SK-N-SH (cell line): ENCODE results near the gene PSTPIP2. TPM values are rescaled to one million over a fixed set of nuclear protein-coding genes. Genes with fewer than 3 reads are reported as not detected.
A peak's percentile ranks its signal among the peaks of the same experiment; 100 is the strongest.

Source experiments
- CTCF ChIA-PET: fragments of 300-600, 350-600 bp; formaldehyde crosslinking; extraction: SDS; loops from one replicate; lab custom pipeline; 2021; lab: Yijun Ruan, JAX
- POLR2A ChIA-PET: fragments of 350-600 bp; sonication (Branson Sonifier 250); formaldehyde crosslinking; extraction: SDS; loops from one replicate; lab custom pipeline; 2020; ENCODE audit warnings: antibody characterized with exemption, inconsistent platforms; lab: Yijun Ruan, JAX
- DNase-seq: peaks from one replicate; pipeline ENCODE4 v3.0.0; 2012
- H2AFZ ChIP-seq: fragments of 200-600 bp; sonication (generic); 2 replicates; pipeline ENCODE4 v1.8.1; 2016; ENCODE audit warnings: antibody characterized with exemption, mild to moderate bottlenecking, low read depth
- H3F3A ChIP-seq: fragments of 200-600 bp; sonication (generic); replicated peaks from 2 replicates; pipeline ENCODE3; 2016; ENCODE audit warnings: antibody characterized with exemption, mild to moderate bottlenecking; ENCODE audit not compliant: insufficient read depth
- H3K27ac ChIP-seq, 2 experiments: fragments of 200-500 bp in 1 of 2; fragments of 200-600 bp in 1 of 2; sonication (Bioruptor generic) in 1 of 2; sonication (generic), shearing (Covaris generic) in 1 of 2; 2 replicates each; pipeline versions ENCODE4 v1.5.1 to v1.6.1; 2014 to 2016; ENCODE audit warnings: low read depth in 2 of 2, inconsistent platforms in 1 of 2, low read length in 1 of 2, mild to moderate bottlenecking in 1 of 2, mixed read lengths in 1 of 2
- H3K27me3 ChIP-seq: fragments of 200-600 bp; sonication (generic), shearing (Covaris generic); 2 replicates; pipeline ENCODE4 v1.6.1; 2016; ENCODE audit warnings: mixed run types; ENCODE audit not compliant: insufficient read depth
- H3K36me3 ChIP-seq, 2 experiments: fragments of 200-500 bp in 1 of 2; fragments of 200-600 bp in 1 of 2; sonication (Bioruptor generic) in 1 of 2; sonication (generic) in 1 of 2; replicated peaks in 1 of 2; 2 replicates each; pipeline versions ENCODE3 to v1.5.1; 2014 to 2016; ENCODE audit warnings: low read length in 1 of 2, mild to moderate bottlenecking in 1 of 2; ENCODE audit not compliant: insufficient read depth in 2 of 2, control insufficient read depth in 1 of 2
- H3K4me1 ChIP-seq, 2 experiments: fragments of 200-500 bp in 1 of 2; fragments of 200-600 bp in 1 of 2; sonication (Bioruptor generic) in 1 of 2; sonication (generic), shearing (Covaris generic) in 1 of 2; 2 replicates each; pipeline versions ENCODE4 v1.5.1 to v1.6.1; 2014 to 2016; ENCODE audit warnings: low read depth in 1 of 2, low read length in 1 of 2, mixed run types in 1 of 2; ENCODE audit not compliant: insufficient read depth in 2 of 2, control insufficient read depth in 1 of 2
- H3K4me2 ChIP-seq: fragments of 200-600 bp; sonication (generic), shearing (Covaris generic); 2 replicates; pipeline ENCODE4 v1.6.1; 2017; ENCODE audit warnings: mixed run types
- H3K4me3 ChIP-seq, 2 experiments: fragments of 200-500 bp in 1 of 2; fragments of 200-600 bp in 1 of 2; sonication (Bioruptor generic) in 1 of 2; sonication (generic), shearing (Covaris generic) in 1 of 2; 2 replicates each; pipeline versions ENCODE4 v1.5.1 to v1.8.1; 2014 to 2016; ENCODE audit warnings: low read depth in 2 of 2, inconsistent platforms in 1 of 2, low read length in 1 of 2, mild to moderate bottlenecking in 1 of 2, mixed read lengths in 1 of 2, moderate library complexity in 1 of 2
- H3K79me2 ChIP-seq: fragments of 200-600 bp; sonication (generic); 2 replicates; pipeline ENCODE4 v1.8.1; 2017; ENCODE audit warnings: mild to moderate bottlenecking; ENCODE audit not compliant: insufficient read depth
- H3K9ac ChIP-seq: fragments of 200-600 bp; sonication (generic); 2 replicates; pipeline ENCODE4 v1.6.1; 2017; ENCODE audit warnings: mixed run types
- H3K9me2 ChIP-seq: fragments of 200-600 bp; sonication (generic); 2 replicates; pipeline ENCODE4 v1.6.1; 2017; ENCODE audit warnings: mixed run types
- H3K9me3 ChIP-seq: fragments of 200-600 bp; sonication (generic); 2 replicates; pipeline ENCODE4 v1.6.1; 2017; ENCODE audit warnings: mixed run types, mild to moderate bottlenecking, moderate library complexity
- H4K20me1 ChIP-seq: fragments of 200-600 bp; sonication (generic); 2 replicates; pipeline ENCODE4 v1.6.1; 2017; ENCODE audit warnings: mild to moderate bottlenecking, mixed run types; ENCODE audit not compliant: insufficient read depth
- CTCF ChIP-seq: fragments of 200-600 bp; sonication (generic); IDR thresholded peaks from 2 replicates; pipeline ENCODE4 v1.6.1; 2017; ENCODE audit warnings: antibody characterized with exemption, mild to moderate bottlenecking, moderate library complexity
- EP300 ChIP-seq, 2 experiments: IDR thresholded peaks; 2 replicates each; pipeline versions ENCODE4 v1.4.0 to v1.6.1; 2012; ENCODE audit warnings: borderline replicate concordance in 1 of 2, low read depth in 1 of 2, low read length in 1 of 2
- FOSL2 ChIP-seq: IDR thresholded peaks from 2 replicates; pipeline ENCODE4 v1.4.0; 2012; ENCODE audit warnings: low read depth, mild to moderate bottlenecking, moderate library complexity, borderline replicate concordance
- GABPA ChIP-seq: IDR thresholded peaks from 2 replicates; pipeline ENCODE4 v1.4.0; 2012; ENCODE audit warnings: low read depth, mild to moderate bottlenecking
- MXI1 ChIP-seq: IDR thresholded peaks from 2 replicates; pipeline ENCODE4 v1.6.1; 2012; ENCODE audit warnings: mild to moderate bottlenecking, low read depth, low read length, improper control_type of control experiment
- NRF1 ChIP-seq: IDR thresholded peaks from 2 replicates; pipeline ENCODE4 v1.6.1; 2012; ENCODE audit warnings: low read depth, mild to moderate bottlenecking, low read length
- RAD21 ChIP-seq: IDR thresholded peaks from 2 replicates; pipeline ENCODE4 v1.6.1; 2012; ENCODE audit warnings: mild to moderate bottlenecking, low read length
- RFX5 ChIP-seq: IDR thresholded peaks from 2 replicates; pipeline ENCODE4 v1.6.1; 2012; ENCODE audit warnings: mild to moderate bottlenecking, improper control_type of control experiment, low read length
- SMC3 ChIP-seq: IDR thresholded peaks from 2 replicates; pipeline ENCODE4 v1.6.1; 2012; ENCODE audit warnings: low read depth, low read length, improper control_type of control experiment
- USF2 ChIP-seq: fragments of 150-350 bp; IDR thresholded peaks from 2 replicates; pipeline ENCODE4 v1.6.1; 2017; ENCODE audit warnings: antibody characterized with exemption, low read length, low read depth, borderline replicate concordance
- WGBS: methylation state at CpG from one replicate; pipeline ENCODE4 v1.1.6; 2017; ENCODE audit warnings: low lambda C conversion rate; 5-methylcytosine and 5-hydroxymethylcytosine counted together
- polyA plus RNA-seq, 3 experiments: library from polyadenylated mRNA; depleted of rRNA; stranded (reverse); fragments of >200 nt; gene quantifications; 2 replicates each; pipeline ENCODE4 v1.2.3, GENCODE V29; 2012

The PSTPIP2 gene
- polyA plus RNA-seq, 1 of the 3 experiments (the other 2 are of a cell fraction), result 9.5 TPM

- no peak overlapping the region for H3K9ac ChIP-seq
- H3K27ac ChIP-seq, result no peak overlapping the region
- ChIA-PET POLR2A (no interaction called here), CTCF (interaction anchor here (1.4 kb wide), 1 partner anchor 10 kb away, joined by 4 read pairs; no protein-coding TSS in a partner anchor)
- no peak overlapping the region for H3K4me2 ChIP-seq
- H2AFZ ChIP-seq, result no peak overlapping the region
- H3K79me2 ChIP-seq, result peaks cover 6% of the 10 kb centered on the region; the same call in 1 of the 2 replicates
- TF ChIP-seq GABPA (no peak), USF2 (no peak), EP300 (IDR thresholded peaks at IDR 0.05; ENCODE audit: borderline replicate concordance in 1 of 2, low read depth in 1 of 2, low read length in 1 of 2) (no peak)
- DNase-seq, result no peak
- H3K9me3 ChIP-seq, result no peaks in the 10 kb centered on the region
- H3K27me3 ChIP-seq, result no peaks in the 10 kb centered on the region
- H4K20me1 ChIP-seq, result no peaks in the 10 kb centered on the region
- peaks cover 31 to 65% of the 10 kb centered on the region in 2 experiments for H3K36me3 ChIP-seq
- H3K9me2 ChIP-seq, result no peaks in the 10 kb centered on the region
- no peak overlapping the region for H3K4me3 ChIP-seq
- peaks cover 21% of the 10 kb centered on the region for H3F3A ChIP-seq
- no peaks in the 10 kb centered on the region; a peak in 1 of 4 replicates for H3K4me1 ChIP-seq
These were observed 7.3 kb upstream of the PSTPIP2 start for GRCh38 chr18:46079336-46079735.

DNA sequence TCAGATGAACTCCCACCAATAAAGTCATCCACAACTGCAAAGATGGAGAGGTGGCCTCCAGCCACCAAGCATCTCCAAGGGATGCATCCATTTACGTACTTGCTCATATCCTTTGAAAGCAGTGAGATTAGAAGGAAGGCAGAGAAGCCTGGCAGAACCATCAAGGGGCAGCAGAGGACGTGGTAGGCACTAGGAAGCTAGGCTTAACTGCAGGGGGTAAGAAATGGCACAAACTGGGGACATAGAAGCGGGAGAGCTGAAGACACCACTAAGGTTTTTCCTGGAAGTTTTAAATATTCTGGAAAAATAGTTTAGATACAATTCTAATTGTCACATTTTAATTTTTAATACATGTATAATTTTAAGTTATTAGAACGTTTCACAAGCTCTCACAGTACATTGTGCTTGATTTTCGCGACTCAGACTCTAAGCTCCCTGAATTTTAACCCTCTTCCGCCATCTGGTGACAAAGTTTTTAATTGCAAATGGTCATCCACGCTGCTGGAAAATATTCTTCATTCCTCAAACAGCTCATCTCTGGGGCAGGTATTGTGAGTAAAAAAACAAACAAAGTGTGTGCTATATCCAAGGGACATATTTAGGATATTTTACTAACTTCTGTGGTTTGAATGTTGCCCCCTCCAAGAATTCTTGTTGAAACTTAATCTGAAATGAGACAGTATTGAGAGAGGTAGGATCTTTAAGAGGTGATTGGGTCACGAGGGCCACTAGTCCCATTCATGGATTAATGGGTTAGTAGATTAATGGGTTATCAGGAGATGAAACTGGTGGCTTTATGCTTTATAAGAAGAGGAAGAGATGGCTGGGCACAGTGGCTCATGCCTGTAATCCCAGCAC is 1.6 kb upstream of the PSTPIP2 start:
- no peak overlapping the region for H3K4me2 ChIP-seq
- no peaks in the 10 kb centered on the region for H4K20me1 ChIP-seq
- ChIA-PET CTCF (interaction anchor here (0.7 to 3.3 kb wide), 40 partner anchors 9 to 585 kb away, joined by 3 to 30 read pairs (median 4); partner anchors contain the start of gene ATP5F1A), POLR2A (interaction anchor here (1.1 kb wide), 1 partner anchor 408 kb away, joined by 3 read pairs; no protein-coding TSS in a partner anchor)
- peak; percentile 57 for DNase-seq
- 36% methylated on average over 8 of the region's 9 CpGs for WGBS
- no peak overlapping the region for H3K9ac ChIP-seq
- no peaks in the 10 kb centered on the region for H3K9me2 ChIP-seq
- peaks cover 9% of the 10 kb centered on the region; the same call in 1 of the 2 replicates for H3K79me2 ChIP-seq
- peaks cover 35% of the 10 kb centered on the region for H3F3A ChIP-seq
- H3K4me3 ChIP-seq, result no peak overlapping the region
- H3K9me3 ChIP-seq, result no peaks in the 10 kb centered on the region
- no peaks in the 10 kb centered on the region for H3K27me3 ChIP-seq
- H3K4me1 ChIP-seq, result peaks cover 0 to 9% of the 10 kb centered on the region in 2 experiments; a peak in 1 of 4 replicates
- peaks cover 3 to 16% of the 10 kb centered on the region in 2 experiments for H3K36me3 ChIP-seq
- TF ChIP-seq MXI1 (no peak), SMC3 (peak; percentile 67), RFX5 (0 out of 2 replicates have a peak, but pooled peaks have one; percentile 37), RAD21 (peak; percentile 88), NRF1 (no peak), FOSL2 (peak; percentile 18; the same call in 1 of the 2 replicates), CTCF (peak; percentile 73)
- TF ChIP-seq, all 33 proteins: peak for 5
- Histone ChIP-seq H3K27ac (no peak overlapping the region), H2AFZ (no peak overlapping the region)
